Calu3 (cell line): ENCODE data around the gene SRM. TPM values are rescaled to one million over a fixed set of nuclear protein-coding genes. Genes with fewer than 3 reads are reported as not detected.

Source experiments
- total RNA-seq: library from RNA; stranded (reverse); gene quantifications from 2 replicates; pipeline ENCODE4 v1.2.3, GENCODE V29; 2022

Gene SRM
- total RNA-seq, 1 experiment from 2014 or later: 70.5 TPM

Other genes with a start within 250 kb of the SRM start
- 124 and 130 TPM in 2 replicates for gene TARDBP, start 47.4 kb downstream of the SRM start, total RNA-seq
- not detected in 2 replicates for gene MASP2, start 12.8 kb downstream of the SRM start, total RNA-seq
- gene EXOSC10, start 39.9 kb upstream of the SRM start, total RNA-seq: 50.8 and 56.4 TPM in 2 replicates
- not detected in 2 replicates for gene ANGPTL7, start 129.3 kb upstream of the SRM start, total RNA-seq
- 36.1 and 40.2 TPM in 2 replicates for gene MTOR, start 202.5 kb upstream of the SRM start, total RNA-seq
- 13.7 and 14.1 TPM in 2 replicates for gene UBIAD1, start 213.2 kb upstream of the SRM start, total RNA-seq